ENCODE results near the gene PCNX2.
"Not testable (repeated sequence)": the region's sequence is repeated elsewhere in the genome, so short reads cannot be mapped to it uniquely, and the experiment has no call there.

PCNX2 gene

DNA sequence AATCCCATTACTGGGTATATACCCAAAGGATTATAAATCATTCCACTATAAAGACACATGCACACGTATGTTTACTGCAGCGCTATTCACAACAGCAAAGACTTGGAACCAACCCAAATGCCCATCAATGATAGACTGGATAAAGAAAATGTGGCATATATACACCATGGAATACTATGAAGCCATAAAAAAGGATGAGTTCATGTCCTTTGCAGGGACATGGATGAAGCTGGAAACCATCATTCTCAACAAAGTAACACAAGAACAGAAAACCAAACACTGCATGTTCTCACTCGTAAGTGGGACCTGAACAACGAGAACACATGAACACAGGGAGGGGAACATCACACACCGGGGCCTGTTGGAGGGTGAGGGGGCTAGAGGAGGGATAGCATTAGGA, 291.9 kb downstream of the PCNX2 start:
- not testable (repeated sequence) for DNase-seq

DNA sequence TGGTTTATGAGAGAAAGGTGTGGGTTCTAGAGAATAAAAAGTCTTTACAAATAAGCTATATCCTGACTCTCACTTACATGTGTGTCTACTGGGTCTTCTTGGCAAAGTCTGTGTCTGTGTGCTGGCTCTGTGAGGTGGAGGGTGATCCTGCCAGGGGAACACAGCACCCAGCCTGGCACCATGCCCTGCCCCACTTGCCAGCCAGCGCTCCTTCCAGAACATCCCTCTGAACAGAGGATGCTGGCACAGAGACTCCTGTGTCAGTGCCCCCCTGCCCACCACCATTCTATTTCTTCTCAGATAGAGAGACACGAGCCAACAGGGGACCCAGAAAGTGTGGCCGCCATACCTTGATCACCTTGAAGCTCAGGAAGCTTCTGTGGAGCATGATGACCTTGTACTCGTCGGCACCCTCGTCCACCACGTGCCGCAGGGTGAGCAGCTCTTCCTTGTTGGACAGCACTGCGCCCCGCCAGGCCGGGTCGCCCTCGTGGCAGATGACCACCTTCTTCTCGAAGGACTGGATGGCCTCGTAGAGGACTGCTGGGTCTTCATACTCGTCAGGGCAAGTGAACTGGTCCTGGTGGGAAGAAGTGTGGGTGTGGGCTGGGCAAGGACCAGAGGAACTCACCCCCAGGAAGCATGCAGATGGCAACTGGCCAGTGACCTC, 295.4 kb downstream of the PCNX2 start:
- DNase-seq = no peak

DNA sequence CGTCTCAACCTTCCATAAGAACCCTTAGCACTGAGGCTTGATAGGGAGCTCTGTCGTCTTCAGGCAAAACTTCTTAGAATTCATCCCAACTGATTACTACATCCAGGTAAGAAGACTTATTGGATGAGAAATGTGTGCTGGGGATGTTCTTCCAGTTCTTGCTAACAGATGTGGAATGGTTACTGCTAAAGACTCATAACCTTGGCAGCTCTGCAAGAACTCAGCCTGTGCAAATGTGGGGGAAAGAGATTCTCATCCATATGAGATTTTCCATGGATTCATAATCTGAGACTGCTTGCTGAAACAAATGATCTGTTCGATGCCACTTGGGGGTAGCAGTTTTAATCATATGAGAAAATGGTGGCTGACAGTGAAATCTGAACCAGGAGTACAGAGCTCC, 296.9 kb downstream of the PCNX2 start:
- DNase-seq = no peak

DNA sequence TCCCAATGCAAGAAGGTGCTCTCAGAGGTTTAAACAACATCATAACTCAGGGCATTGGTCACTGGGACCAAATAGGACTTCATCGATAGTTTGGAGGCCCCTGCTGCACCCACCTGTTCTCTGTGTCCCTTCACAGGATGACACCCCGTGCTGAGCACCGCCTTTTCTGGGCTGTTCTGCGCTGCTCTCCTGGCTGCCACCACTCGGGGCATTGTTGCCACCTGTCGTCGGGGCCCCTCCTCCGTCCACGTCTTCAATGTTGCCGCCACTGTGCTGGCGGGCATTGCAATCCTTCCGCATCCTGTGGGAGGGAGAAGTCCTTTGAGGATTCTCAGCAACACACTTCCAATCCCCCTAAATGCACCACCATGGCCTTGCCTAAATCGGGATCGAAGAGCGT, 297.4 kb downstream of the PCNX2 start:
- DNase-seq = no peak

DNA sequence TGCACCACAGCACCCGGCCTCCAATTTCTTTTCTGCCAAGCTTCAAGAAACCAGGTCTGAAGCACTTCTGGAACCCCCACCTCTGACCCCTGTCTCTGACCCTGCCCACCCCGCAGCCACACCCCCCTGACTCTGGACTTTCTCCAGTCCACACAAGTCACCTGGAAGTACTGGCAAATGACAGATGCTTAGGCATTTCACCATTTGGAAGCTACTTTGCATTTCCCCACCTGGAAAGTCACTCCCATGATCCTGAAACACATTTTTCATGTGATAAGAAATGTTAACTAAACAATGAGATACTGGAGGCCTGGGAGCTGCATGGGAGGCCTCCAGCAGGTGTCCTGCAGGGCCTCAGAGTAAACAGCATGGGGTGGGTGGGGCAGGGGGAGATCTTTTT, 299.4 kb downstream of the PCNX2 start:
- no peak for DNase-seq

DNA sequence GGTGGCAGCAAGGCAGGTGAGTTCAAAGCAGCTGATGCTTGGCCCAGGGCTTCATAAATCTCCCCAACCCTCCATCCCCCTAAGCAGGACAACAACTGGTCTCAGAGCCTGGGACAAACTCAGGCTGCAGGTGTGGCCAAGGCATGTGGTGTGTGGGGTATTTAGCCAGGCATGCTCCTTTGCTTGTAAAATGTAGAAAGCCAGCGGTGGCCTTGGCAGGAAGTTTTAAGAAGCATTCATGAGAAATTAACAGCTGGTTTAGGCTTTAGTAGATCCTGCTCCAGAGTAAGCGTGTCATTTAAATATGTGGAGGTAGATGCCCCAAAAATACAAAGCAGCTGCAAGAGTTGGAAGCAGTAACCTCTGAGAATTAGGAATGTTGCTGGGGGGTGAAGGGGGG, 300.3 kb downstream of the PCNX2 start:
- DNase-seq = no peak

DNA sequence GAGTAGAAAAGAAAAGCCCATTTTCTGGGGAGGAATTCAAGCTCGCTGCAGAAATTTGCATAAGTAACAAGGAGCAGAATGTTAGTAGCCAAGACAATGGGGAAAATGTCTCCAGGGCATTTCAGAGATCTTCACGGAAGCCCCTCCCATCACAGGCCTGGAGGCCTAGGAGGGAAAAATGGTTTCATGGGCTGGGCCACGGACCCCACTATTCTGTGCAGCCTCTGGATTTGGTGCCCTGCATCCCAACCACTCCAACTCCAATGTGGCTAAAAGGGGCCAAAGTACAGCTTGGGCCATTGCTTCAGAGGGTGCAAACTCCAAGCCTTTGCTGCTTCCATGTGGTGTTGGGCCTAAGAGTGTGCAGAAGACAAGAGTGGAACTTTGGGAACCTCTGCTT, 302.0 kb downstream of the PCNX2 start:
- no peak for DNase-seq

DNA sequence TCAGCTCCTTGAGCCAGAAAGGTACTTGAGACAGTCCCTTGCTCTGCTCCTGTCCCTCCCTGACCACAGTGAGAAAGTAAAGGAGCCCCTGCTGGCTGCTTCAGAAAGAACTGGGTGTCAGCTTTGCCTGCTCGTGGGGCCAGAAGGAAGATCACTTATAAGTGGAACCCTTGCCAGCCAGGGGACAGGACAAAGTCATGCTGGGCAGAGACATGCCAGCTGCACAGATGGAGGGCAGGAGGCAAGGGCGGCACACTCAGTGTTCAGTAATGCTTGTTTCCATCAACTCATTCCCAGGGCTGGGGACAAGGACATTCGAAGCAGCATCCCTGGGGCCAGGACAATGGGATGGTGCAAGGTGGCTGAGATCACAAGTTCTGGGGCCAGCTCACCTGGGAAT, 303.3 kb downstream of the PCNX2 start:
- no peak for DNase-seq

DNA sequence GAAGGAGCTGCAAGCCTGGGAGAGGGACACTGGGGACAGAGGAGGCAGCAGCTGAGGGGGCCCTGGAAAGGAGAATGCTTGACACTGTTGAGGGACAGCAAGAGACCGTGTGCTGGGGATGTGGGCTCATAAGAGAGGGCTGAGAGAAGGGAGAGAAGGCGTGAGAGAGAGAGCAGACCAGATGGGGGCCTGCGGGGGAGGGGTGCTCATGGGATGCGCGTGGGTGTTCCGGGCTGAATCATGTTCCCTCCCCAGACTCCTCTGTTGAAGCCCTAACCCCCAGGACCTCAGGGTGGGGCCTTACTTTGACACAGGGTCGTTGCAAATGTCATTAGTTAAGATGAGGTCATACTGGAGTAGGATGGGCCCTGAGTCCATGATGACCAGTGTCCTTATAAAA, 304.3 kb downstream of the PCNX2 start:
- DNase-seq = no peak

DNA sequence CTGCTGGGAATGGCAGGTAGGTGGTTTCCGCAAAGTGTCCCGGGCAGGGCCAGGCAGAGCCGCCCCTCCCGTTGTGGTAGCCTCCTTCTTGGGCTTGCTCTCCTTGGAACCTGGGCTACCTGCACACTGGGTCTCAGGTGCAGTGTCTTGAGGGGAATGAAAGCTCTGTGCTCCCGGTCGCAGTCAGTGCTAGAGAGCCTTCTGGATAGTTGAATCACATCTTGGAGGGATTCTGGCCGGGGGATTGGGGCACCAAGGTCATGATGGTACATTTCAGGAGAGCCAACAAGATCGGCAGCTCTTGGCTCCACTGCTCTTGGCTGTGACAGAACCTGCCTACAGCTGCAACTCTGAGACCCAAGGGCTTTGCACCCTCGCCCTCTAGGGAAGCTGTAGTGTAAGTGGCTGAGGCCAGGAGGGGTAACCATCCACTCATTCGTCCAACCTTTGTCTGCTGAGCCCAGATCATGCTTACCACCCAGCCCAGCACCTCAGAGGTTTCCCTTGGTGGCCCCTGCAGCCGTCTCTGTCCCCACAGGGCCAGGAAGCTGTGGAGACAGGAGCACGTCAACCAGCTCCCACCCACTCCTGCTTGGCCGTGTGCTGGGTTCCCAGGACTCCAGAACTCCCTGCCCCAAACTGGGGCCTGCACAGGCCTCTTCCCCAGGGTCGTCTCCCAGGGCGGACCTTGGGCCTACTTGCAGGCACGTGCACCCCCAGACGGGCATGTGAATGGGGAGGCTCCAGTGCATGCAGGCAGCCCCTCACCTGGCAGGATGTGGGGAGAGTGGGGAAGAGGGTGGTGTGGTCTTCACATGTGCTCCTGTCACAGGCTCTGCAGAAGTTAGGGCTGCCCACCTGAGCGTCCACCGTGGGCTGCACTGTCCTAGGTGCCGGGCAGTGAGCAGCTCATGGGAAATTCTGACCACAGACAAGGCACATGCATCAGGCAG, 305.1 kb downstream of the PCNX2 start:
- no peak for DNase-seq

DNA sequence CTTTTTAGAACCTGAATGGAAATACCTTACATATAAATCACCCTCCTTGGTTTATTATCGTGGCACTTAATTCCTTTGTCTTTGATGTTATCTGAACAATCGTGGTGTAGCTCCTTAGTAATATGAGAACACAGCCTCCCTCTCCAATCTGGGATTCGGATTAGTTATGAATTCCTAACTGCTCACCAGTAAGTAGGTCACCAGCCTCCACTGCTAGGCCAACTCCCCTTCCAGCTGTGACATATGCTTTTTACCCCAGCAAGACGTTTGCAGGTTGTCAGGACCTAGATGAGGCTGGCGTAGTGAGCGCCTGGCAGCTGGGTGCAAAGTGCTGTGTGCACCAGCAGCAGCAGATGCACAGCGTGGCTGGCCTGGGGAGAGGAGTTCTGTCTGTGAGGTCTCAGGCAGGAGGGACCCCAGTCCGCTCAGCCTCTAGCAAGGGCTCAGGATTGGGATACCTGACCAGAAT, 306.9 kb downstream of the PCNX2 start:
- DNase-seq = no peak

DNA sequence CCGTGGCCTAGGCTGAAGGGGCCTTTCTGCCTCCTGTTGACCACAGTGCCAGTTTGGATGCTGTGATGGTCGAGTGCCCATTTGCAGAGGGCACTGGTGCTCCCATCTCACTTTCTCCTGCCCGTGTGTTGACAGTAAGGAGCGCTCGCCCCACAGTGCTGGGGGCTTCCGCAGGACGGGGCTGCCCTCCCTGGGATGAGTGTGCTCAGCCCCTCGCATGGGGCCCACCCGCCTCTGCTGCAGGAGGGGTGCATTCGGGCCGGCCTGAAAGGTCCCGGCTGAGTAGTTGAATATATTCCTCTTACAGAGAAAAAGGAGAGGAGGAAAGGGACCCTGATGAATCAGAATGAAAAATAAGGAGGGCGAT, 307.8 kb downstream of the PCNX2 start:
- DNase-seq = no peak

DNA sequence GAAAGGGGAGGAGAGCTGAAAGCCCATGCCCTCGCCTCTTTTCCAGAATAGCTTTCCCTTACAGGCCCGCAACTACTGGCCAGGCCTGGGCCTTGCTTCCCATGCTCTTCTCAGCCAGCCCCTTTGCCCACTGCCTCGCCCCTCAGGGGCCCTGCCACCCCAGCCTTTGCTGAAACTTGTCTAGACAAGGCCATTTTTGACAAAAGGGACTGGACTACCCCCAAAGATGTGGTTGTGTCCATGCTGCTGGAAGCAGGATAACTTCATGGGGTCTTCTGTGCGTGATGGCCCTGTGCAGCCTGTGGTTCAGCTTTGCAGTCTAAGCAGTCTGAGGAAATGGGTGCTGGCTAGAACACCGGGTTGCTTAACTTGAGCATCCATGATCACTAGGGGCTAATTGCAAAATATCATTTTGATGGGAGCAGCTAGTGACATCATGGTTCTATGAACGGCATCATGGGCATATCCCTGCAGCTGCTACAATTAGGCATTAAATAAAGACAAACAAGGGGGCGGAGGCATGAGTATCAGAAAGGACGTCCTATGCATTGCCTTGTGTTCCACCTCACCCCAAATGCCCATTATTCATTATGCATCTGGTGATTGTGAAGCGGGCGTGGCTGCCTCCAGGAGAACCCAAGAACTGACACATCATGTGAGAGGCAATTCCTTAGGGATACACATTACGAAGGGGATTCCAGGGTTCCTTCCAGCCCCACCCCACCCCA, 308.3 kb downstream of the PCNX2 start:
- DNase-seq = no peak

DNA sequence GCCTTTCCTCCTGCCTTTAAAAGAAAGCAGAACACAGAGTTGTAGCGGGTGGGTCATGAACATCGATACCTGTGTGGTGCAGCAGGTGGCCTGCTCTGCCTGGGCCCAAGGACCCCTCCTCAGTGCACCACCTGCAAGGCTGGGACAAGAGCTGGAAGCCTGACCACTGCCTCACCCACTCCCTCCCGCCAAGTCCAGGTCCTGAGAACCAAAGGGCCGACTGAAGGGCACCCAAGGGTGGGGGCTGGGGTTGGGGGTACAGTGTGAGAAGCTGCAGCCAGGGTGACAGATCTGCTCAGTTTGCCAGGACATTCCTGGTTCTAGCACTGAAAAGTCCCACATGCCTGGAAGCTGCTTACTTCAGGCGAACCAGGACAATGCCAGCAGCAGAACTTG, 309.0 kb downstream of the PCNX2 start:
- DNase-seq = no peak

DNA sequence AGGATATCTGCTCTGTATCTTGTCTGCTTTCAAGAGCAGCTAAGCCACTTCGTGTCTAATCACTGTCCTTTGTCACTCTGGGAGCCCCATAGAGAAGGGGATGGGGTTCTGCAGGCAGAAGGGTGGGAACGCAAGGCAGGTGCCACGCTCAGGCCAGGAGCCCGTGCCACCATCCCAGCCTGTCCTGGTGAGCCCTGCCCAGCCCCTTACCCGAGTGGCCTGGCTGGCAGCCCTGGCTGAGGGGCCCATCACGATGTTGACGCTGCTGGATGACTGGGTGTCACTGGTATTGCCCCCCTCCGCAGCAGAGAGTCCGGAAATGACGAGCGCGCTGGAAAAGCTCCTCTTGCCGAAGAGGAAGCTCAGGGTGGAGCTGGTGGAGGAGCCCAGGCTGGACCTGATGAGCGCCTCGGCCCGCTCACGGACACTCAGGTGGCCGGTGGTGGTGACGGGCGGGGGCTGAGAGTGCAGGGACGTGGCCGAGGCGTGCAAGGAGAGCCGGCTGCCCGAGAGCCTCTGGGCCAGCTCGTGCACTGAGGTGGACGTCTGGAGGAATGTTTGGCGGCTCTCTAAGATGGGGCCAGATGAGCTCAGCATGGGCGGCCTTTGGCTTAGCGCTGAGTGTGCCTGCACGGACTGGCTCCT, 309.5 kb downstream of the PCNX2 start:
- no peak for DNase-seq

DNA sequence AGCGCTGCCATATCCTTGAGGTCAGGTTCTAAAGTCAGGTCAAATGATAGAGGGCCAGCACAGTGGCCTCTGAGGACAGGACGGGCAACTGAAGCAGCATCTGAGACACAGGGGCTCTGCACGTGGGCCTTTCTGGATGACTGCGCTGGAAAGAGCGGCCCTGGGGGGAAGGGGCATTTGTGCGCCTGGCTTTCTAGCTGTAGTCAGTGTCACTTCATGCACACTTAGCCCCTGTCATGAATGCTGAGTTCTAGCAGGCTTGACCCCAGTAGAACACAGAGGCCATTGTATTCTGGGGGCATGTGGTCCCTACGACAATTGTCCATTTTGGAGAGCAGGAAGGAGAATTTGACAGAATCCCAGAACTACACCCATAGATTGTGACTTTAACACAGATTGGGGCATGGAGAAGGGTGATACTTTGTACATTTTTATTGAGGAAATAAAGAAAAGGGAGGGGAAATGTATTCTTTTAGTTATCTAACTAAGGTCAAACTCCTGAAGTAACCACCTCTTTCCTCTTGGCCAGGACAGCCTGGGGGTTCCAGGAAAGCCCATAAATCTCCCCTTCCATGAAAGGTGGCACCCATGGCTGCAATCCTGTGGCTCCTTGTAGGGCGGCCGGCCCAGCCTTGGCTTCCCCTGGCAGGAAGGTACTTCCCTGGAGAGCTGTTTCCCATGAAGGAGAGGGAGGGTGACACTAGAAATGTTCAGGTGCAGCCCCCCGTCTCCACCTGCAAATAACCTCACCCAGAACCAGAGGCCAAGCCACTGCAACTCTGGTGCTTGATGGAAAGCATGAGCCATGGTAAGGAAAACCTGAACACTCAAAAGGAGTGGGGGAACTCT, 310.7 kb downstream of the PCNX2 start:
- DNase-seq = no peak

DNA sequence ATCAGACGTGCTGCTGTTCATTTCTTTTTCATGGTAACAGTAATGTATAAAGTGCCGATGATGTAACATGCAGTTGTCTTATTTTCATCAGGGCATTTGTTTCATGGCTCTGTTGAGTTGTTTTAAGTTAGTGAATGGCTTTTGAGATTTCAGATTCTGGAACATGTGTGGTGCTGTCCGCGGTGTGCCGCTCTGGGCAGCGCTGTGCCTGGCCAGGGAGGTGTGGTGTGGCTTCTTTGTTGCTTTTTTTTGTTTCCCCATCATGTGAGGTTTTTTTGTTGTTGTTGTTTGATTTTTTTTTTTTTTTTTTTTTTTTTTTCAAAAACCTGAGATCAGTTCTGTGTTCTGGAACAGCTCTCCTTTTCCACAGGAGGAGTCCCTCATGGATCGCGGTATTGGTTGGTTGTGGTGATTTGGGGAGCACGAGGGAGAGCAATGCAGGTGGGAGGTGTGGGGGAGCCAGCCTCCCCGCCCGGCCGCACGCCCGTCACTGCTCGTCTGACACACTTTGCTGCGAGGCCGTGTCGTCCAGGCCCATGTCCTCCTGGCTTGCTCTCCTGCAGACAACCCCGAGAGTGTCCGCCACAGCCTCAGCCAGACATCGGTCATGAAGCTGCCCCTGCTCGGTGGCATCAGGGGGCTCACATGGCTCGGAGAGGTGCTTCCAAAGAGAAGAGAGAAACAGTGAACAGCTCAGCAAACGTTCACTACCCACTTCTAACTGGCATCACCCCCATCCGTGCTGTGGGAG, 311.5 kb downstream of the PCNX2 start:
- DNase-seq = no peak

DNA sequence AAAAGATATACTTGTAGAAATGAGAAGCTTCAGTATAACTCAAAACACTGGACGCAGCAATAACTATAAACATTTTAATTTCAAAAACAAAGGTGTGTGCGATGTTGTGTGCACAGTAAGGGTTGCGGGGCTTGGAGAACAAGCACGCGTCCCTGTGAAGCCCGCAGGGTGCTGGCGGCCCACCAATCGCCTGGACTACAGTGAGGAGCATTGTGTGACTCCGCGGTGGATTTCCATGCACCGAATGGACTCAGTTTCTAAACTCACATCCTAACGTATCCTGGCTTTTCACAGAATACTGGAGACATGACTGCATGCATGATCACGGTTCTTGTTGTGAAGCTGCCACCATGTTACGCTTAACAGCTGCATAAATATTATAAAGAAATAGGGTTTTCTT, 312.1 kb downstream of the PCNX2 start:
- no peak for DNase-seq

DNA sequence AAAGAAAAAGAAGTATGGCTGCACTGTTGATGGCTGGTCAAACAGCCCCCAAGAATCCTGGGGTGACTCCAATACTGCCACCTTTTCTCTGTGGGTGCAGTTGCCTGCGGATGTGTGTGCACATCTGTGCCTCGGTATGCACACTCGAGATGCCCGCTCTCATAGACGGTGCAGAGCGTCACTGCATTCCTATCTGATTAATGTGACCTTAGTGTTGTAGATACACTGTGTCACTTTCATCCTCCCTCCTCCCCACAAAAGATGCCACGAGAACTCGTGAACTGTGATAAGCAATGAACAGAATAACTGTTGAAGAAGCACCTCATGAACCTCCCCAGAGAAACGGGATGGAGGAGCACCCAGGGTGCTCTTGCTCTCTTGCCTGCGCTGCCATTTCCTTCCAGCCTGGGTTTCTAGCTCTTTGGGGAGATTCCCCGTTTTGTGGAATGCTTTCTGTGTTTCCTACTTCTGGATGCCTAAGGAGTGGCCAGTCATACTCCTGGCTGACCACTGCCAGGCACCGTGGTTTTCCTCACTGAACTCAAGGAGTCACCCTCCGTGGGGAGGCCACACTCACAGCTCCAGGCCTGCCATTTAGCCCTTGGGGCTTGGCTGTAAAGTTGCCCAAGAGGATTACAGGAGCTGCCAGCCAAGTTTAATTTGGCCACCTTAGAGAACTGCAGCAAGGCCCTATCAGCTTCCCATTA, 313.1 kb downstream of the PCNX2 start:
- no peak for DNase-seq

DNA sequence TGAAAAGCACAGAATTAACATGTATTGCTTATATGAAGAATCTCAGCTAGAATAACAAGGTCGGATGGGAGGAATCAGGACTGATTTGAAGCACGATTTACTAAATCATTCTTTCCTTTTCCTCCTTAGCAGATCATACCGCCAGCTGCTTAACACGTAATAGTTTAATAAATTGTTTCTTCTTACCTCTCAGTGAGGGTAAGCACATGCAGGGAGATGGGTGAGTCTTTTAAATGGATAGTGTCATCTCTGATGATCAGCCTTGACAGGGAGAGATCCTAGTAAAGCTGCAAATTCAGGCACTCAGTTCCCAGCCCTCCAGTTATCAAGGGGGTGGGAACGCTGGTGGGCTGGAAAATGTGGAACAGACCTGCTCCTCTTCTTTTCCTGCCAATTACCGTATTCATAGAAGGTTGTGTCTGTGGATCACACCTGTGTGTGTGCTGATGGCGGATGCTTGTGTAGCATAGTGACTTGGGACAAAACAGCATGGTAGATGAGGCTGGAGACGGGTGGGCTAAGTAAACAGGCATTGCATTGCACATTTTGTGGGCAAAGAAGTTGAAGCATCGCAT, 314.5 kb downstream of the PCNX2 start:
- DNase-seq = no peak
